Measurements from ENCODE around the gene NAT16. TPM values are rescaled to one million over a fixed set of nuclear protein-coding genes. Genes with fewer than 3 reads are reported as not detected.

Gene NAT16
- total RNA-seq, 4 donors from 2014 or later = not detected

DNA sequence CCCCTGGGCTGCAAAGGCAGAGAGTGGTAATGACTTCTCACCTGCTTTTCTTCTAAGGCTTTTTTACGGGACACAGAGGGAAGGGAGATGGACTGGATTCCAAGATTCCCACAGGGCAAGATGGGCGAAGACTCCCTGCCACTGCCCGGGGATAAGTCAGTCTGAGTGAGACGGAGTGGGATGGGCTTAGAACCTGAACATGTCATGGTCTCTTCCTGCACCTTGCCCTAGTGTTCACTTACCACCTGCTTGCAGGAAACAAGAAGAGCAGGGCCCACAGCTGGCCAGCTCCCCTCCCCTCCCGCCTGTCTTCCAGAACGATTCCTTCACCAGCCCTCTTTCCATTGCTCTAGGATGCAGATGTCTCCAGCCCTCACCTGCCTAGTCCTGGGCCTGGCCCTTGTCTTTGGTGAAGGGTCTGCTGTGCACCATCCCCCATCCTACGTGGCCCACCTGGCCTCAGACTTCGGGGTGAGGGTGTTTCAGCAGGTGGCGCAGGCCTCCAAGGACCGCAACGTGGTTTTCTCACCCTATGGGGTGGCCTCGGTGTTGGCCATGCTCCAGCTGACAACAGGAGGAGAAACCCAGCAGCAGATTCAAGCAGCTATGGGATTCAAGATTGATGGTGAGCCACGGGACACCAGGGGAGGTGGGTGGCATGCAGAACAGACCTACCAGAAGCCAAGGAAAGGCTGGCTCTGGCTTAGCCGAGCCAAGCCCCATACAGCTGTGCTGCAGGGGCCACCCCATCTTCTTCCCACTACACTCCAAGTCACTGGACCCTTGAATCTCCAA lies 51.9 kb downstream of the NAT16 start:
- intact Hi-C loops (cut with DNase I) = no loop called here
- peak overlapping the region in 2 of 4 donors; percentile 3 to 38 for H3K4me3 ChIP-seq

GRCh38 chr7:101127460-101128039 lies 52.5 kb downstream of the NAT16 start:
- intact Hi-C loops (cut with DNase I) = no loop called here
- DNase-seq (ENCODE audit: extremely low spot score) = no peak

More for the DNA sequence above, 51.9 kb downstream of the NAT16 start:
- Histone ChIP-seq H3K4me1 (peaks cover 37 to 47% (median 40%) of the 10 kb centered on the region in 4 donors), H3K36me3 (peaks cover 0 to 23% (median 0%) of the 10 kb centered on the region in 4 donors), H3K27ac (replicated peaks in 1 of 4) (no peak overlapping the region), H3K27me3 (no peaks in the 10 kb centered on the region), H3K9me3 (no peaks in the 10 kb centered on the region)
- no peak for TF ChIP-seq POLR2AphosphoS5 (IDR thresholded peaks at IDR 0.05)
- TF ChIP-seq, protein P1, sequence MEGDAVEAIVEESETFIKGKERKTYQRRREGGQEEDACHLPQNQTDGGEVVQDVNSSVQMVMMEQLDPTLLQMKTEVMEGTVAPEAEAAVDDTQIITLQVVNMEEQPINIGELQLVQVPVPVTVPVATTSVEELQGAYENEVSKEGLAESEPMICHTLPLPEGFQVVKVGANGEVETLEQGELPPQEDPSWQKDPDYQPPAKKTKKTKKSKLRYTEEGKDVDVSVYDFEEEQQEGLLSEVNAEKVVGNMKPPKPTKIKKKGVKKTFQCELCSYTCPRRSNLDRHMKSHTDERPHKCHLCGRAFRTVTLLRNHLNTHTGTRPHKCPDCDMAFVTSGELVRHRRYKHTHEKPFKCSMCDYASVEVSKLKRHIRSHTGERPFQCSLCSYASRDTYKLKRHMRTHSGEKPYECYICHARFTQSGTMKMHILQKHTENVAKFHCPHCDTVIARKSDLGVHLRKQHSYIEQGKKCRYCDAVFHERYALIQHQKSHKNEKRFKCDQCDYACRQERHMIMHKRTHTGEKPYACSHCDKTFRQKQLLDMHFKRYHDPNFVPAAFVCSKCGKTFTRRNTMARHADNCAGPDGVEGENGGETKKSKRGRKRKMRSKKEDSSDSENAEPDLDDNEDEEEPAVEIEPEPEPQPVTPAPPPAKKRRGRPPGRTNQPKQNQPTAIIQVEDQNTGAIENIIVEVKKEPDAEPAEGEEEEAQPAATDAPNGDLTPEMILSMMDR (IDR thresholded peaks at IDR 0.05) = no peak
- TF ChIP-seq POLR2A (IDR thresholded peaks at IDR 0.05; ENCODE audit: low read depth) = no peak
- no peak for TF ChIP-seq EP300 (IDR thresholded peaks at IDR 0.05)
- 80% methylated on average over 14 of the region's 14 CpGs for WGBS
- DNase-seq (ENCODE audit: extremely low spot score) = no peak

DNA sequence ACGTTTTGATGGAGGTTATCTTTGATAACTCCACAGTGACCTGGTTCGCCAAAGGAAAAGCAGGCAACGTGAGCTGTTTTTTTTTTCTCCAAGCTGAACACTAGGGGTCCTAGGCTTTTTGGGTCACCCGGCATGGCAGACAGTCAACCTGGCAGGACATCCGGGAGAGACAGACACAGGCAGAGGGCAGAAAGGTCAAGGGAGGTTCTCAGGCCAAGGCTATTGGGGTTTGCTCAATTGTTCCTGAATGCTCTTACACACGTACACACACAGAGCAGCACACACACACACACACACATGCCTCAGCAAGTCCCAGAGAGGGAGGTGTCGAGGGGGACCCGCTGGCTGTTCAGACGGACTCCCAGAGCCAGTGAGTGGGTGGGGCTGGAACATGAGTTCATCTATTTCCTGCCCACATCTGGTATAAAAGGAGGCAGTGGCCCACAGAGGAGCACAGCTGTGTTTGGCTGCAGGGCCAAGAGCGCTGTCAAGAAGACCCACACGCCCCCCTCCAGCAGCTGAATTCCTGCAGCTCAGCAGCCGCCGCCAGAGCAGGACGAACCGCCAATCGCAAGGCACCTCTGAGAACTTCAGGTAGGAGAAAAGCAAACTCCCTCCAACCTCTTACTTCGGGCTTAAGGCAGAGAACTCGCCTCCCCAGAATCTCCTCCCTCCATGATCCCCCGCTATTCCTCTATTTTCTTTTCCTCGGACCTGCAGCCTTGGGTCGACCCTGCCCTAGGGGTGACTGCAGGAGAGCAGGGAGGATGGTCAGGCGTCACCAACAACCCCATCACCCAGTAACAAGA lies 53.2 kb downstream of the NAT16 start, which contains the start of gene SERPINE1:
Gene SERPINE1, plus strand, starts transcription at position 454 of the 809 bp plus-strand sequence. CDS start 1,290 bp downstream, outside the sequence.
- DNase-seq (ENCODE audit: extremely low spot score) = peak; percentile 97
- Histone ChIP-seq H3K27me3 (no peaks in the 10 kb centered on the region), H3K4me1 (peaks cover 51 to 59% (median 54%) of the 10 kb centered on the region in 4 donors), H3K27ac (replicated peaks in 1 of 4) (peak within 1 kb of the TSS; percentile 48 to 72 (median 64)), H3K4me3 (peak within 1 kb of the TSS; percentile 32 to 51 (median 37)), H3K36me3 (peaks cover 0 to 17% (median 0%) of the 10 kb centered on the region in 4 donors), H3K9me3 (no peaks in the 10 kb centered on the region)
- intact Hi-C loops (cut with DNase I) = no loop called here
- TF ChIP-seq POLR2AphosphoS5 (IDR thresholded peaks at IDR 0.05) = peak; percentile 73 to 85
- peak; percentile 54 for TF ChIP-seq POLR2A (IDR thresholded peaks at IDR 0.05; ENCODE audit: low read depth)
- TF ChIP-seq, protein P1 (IDR thresholded peaks at IDR 0.05) = peak in 1 of 3 experiments; percentile 22
- no peak for TF ChIP-seq EP300 (IDR thresholded peaks at IDR 0.05)
- WGBS = 8% methylated on average over 18 of the region's 22 CpGs

More at GRCh38 chr7:101127460-101128039, 52.5 kb downstream of the NAT16 start:
- 73% methylated on average over 3 of the region's 3 CpGs for WGBS
- peaks cover 0 to 23% (median 0%) of the 10 kb centered on the region in 4 donors for H3K36me3 ChIP-seq
- TF ChIP-seq POLR2A (IDR thresholded peaks at IDR 0.05; ENCODE audit: low read depth) = no peak
- no peak for TF ChIP-seq EP300 (IDR thresholded peaks at IDR 0.05)
- TF ChIP-seq POLR2AphosphoS5 (IDR thresholded peaks at IDR 0.05) = no peak
- TF ChIP-seq, protein P1 (IDR thresholded peaks at IDR 0.05) = no peak
- H3K27ac ChIP-seq (replicated peaks in 1 of 4) = peak overlapping the region in 3 of 4 donors; percentile 48 to 64 (median 63)
- H3K4me3 ChIP-seq = peak overlapping the region; percentile 32 to 51 (median 37)
- no peaks in the 10 kb centered on the region for H3K27me3 ChIP-seq
- peaks cover 44 to 52% (median 47%) of the 10 kb centered on the region in 4 donors for H3K4me1 ChIP-seq
- H3K9me3 ChIP-seq = no peaks in the 10 kb centered on the region

GRCh38 chr7:101125989-101126650 lies 54.0 kb downstream of the NAT16 start:
- TF ChIP-seq EP300 (IDR thresholded peaks at IDR 0.05) (no peak), POLR2AphosphoS5 (IDR thresholded peaks at IDR 0.05) (no peak), POLR2A (IDR thresholded peaks at IDR 0.05; ENCODE audit: low read depth) (no peak)
- TF ChIP-seq, protein P1 (IDR thresholded peaks at IDR 0.05) = no peak
- intact Hi-C loops (cut with DNase I) = no loop called here
- Histone ChIP-seq H3K27ac (replicated peaks in 1 of 4) (peak overlapping the region; percentile 48 to 72 (median 64)), H3K4me3 (peak overlapping the region in 3 of 4 donors; percentile 32 to 51 (median 38)), H3K36me3 (peaks cover 0 to 11% (median 0%) of the 10 kb centered on the region in 4 donors), H3K27me3 (no peaks in the 10 kb centered on the region), H3K4me1 (peaks cover 56 to 64% (median 61%) of the 10 kb centered on the region in 4 donors), H3K9me3 (no peaks in the 10 kb centered on the region)
- 31% methylated on average over 10 of the region's 15 CpGs for WGBS
- DNase-seq (ENCODE audit: extremely low spot score) = no peak

All from esophagus muscularis mucosa (tissue), 4 donors.